Suprapubic skin (tissue), 4 donors: ENCODE results near the gene TMEM175.

Source experiments
- EP300 ChIP-seq: sonication (generic); formaldehyde crosslinking; IDR thresholded peaks from one replicate; pipeline ENCODE4 v1.6.1; 2017; ENCODE audit warnings: antibody characterized with exemption
- POLR2AphosphoS5 ChIP-seq, 3 donors: sonication (generic); formaldehyde crosslinking; IDR thresholded peaks; one replicate each; pipeline ENCODE4 v1.6.1; 2017; ENCODE audit warnings: antibody characterized with exemption in 3 of 3
- TF ChIP-seq, protein P1 (sequence below), 2 donors: fragments of 200-600 bp in 1 of 2; fragments of 450-650 bp in 1 of 2; sonication (generic) in 1 of 2; IDR thresholded peaks; one replicate each; pipeline ENCODE4 v1.5.1; 2016 to 2019; ENCODE audit warnings: antibody characterized with exemption in 2 of 2, mild to moderate bottlenecking in 1 of 2, moderate library complexity in 1 of 2

- TF ChIP-seq, protein P1, sequence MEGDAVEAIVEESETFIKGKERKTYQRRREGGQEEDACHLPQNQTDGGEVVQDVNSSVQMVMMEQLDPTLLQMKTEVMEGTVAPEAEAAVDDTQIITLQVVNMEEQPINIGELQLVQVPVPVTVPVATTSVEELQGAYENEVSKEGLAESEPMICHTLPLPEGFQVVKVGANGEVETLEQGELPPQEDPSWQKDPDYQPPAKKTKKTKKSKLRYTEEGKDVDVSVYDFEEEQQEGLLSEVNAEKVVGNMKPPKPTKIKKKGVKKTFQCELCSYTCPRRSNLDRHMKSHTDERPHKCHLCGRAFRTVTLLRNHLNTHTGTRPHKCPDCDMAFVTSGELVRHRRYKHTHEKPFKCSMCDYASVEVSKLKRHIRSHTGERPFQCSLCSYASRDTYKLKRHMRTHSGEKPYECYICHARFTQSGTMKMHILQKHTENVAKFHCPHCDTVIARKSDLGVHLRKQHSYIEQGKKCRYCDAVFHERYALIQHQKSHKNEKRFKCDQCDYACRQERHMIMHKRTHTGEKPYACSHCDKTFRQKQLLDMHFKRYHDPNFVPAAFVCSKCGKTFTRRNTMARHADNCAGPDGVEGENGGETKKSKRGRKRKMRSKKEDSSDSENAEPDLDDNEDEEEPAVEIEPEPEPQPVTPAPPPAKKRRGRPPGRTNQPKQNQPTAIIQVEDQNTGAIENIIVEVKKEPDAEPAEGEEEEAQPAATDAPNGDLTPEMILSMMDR (IDR thresholded peaks at IDR 0.05), result no peak
- TF ChIP-seq EP300 (no peak), POLR2AphosphoS5 (IDR thresholded peaks at IDR 0.05) (no peak)
Observed at GRCh38 chr4:930827-931193, 1.4 kb upstream of the TMEM175 start.
